Subcutaneous abdominal adipose tissue (tissue), 5 donors: ENCODE measurements around the gene MATCAP1.

Source experiments
- H3K27ac ChIP-seq: one replicate; pipeline ENCODE4 v1.7.0; 2013; ENCODE audit warnings: low read depth, mild to moderate bottlenecking, inconsistent platforms, low read length, moderate library complexity
- H3K27me3 ChIP-seq, 5 donors: one replicate each; pipeline ENCODE4 v1.7.0; 2013; ENCODE audit warnings: low read length in 5 of 5, inconsistent platforms in 1 of 5; ENCODE audit not compliant: control insufficient read depth in 5 of 5, insufficient read depth in 4 of 5
- H3K36me3 ChIP-seq, 5 donors: one replicate each; pipeline ENCODE4 v1.7.0; 2013; ENCODE audit warnings: low read length in 5 of 5; ENCODE audit not compliant: control insufficient read depth in 5 of 5, insufficient read depth in 5 of 5
- H3K4me1 ChIP-seq, 5 donors: one replicate each; pipeline ENCODE4 v1.7.0; 2013; ENCODE audit warnings: low read length in 5 of 5, mild to moderate bottlenecking in 3 of 5, moderate library complexity in 1 of 5; ENCODE audit not compliant: control insufficient read depth in 5 of 5, insufficient read depth in 5 of 5
- H3K4me3 ChIP-seq, 5 donors: one replicate each; pipeline ENCODE4 v1.7.0; 2013; ENCODE audit warnings: low read length in 5 of 5, low read depth in 1 of 5
- H3K9ac ChIP-seq, 5 donors: one replicate each; pipeline ENCODE4 v1.7.0; 2013; ENCODE audit warnings: low read length in 5 of 5, mild to moderate bottlenecking in 4 of 5, moderate library complexity in 3 of 5
- H3K9me3 ChIP-seq, 5 donors: one replicate each; pipeline ENCODE4 v1.7.0; 2013; ENCODE audit warnings: low read length in 5 of 5; ENCODE audit not compliant: control insufficient read depth in 5 of 5
- donor health status: healthy.
- donor health status: healthy.
- donor health status: healthy.
- donor health status: healthy.
- donor health status: healthy.

The MATCAP1 gene

DNA sequence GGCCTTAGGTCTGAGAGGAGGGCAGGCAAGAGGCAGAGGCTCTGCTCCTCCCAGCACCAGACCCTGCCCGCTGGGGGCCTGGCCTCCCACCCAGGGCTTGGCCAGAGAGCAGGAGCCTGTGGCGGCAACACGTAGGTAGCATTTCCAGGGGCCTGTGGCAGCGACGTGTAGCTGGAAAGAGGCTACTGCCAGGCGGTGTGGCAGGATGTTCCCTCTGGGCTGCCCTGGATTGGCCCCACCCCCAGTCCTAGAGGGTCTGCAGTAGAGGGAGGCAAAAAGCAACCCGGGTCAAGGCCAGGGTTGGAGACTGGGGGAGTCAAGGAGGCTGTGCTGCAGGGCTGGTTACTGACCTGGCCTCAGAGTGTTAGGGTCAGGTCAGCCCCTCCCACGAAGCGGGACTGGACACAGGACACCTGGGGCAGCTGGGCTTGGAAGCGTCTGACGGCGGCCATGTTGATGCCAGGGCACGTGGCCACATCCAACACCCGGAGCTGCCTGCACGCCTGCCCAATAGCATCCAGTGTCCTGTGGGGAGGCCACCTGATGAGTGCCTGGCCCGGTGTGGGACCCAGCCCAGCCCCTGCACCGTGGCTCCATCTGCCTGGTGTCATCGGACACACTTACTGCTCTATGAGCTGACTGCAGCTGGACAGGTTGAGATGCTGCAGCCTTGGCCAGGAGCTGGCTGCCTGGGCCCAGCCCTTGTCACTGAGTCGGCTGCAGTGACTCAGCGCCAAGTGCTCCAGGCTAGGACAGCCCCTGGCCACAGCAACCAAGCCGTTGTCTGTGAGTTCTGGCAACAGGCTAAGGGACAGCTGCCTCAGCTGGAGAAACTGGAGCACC, 23.7 kb upstream of the MATCAP1 start:
- Histone ChIP-seq H3K9ac (no peak overlapping the region), H3K36me3 (peaks cover 0 to 71% (median 33%) of the 10 kb centered on the region in 5 donors), H3K4me3 (no peak overlapping the region), H3K27ac (no peak overlapping the region), H3K27me3 (no peaks in the 10 kb centered on the region), H3K9me3 (no peaks in the 10 kb centered on the region), H3K4me1 (no peaks in the 10 kb centered on the region)

GRCh38 chr16:67206838-67207248, 23.1 kb upstream of the MATCAP1 start:
- no peak overlapping the region for H3K27ac ChIP-seq
- H3K9me3 ChIP-seq: no peaks in the 10 kb centered on the region
- no peaks in the 10 kb centered on the region for H3K27me3 ChIP-seq
- H3K36me3 ChIP-seq: peaks cover 0 to 77% (median 39%) of the 10 kb centered on the region in 5 donors
- H3K4me3 ChIP-seq: no peak overlapping the region
- no peak overlapping the region for H3K9ac ChIP-seq
- H3K4me1 ChIP-seq: no peaks in the 10 kb centered on the region

GRCh38 chr16:67206129-67206837, 22.5 kb upstream of the MATCAP1 start:
- Histone ChIP-seq H3K27ac (no peak overlapping the region), H3K27me3 (no peaks in the 10 kb centered on the region), H3K4me3 (no peak overlapping the region), H3K9me3 (no peaks in the 10 kb centered on the region), H3K9ac (no peak overlapping the region), H3K4me1 (no peaks in the 10 kb centered on the region), H3K36me3 (peaks cover 0 to 77% (median 43%) of the 10 kb centered on the region in 5 donors)

DNA sequence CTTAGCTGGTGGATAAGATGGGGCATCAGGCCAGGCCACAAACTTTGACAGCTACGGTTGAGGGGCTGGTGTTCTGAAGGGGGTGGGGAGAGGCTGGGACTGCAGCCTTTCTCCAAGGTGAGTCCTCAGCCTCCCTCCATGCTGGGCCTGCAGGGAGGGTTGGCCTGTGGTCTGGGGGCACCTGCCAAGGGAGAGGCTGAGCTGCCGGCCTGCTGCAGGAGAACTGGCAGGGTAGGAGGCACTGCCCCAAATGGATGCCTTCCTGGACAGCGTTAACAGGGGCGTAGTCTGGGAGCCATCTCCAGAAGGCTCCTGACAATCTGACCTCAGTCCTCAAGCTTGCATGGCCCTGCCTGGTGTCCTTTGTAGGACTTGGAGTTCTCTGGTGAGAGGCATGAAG, 20.3 kb upstream of the MATCAP1 start:
- Histone ChIP-seq H3K9ac (no peak overlapping the region), H3K4me1 (peaks cover 0 to 6% (median 4%) of the 10 kb centered on the region in 5 donors), H3K27ac (no peak overlapping the region), H3K9me3 (no peaks in the 10 kb centered on the region), H3K36me3 (peaks cover 0 to 68% (median 42%) of the 10 kb centered on the region in 5 donors), H3K4me3 (no peak overlapping the region), H3K27me3 (no peaks in the 10 kb centered on the region)

DNA sequence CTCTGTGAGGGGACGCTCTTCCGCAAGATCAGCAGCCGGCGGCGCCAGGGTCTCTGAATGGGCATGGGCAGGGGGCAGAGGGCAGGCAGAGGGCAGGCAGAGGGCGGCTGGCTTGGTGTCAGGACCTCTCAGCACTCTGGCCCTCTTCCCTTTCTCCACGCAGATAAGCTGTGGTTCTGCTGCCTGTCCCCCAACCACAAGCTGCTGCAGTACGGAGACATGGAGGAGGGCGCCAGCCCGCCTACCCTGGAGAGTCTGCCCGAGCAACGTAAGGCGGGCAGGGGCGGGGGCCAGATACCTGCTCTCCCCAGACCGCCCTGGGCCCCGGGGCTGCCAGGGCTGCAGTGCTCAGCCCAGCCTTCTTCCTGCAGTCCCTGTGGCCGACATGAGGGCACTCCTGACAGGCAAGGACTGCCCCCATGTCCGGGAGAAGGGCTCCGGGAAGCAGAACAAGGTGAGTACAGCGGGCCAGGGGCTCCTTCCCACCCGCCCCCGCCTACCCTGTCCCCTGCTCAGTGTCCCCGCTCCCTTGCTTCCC, 19.3 kb upstream of the MATCAP1 start:
- Histone ChIP-seq H3K9ac (no peak overlapping the region), H3K36me3 (peaks cover 0 to 71% (median 46%) of the 10 kb centered on the region in 5 donors), H3K27me3 (no peaks in the 10 kb centered on the region), H3K27ac (no peak overlapping the region), H3K4me1 (peaks cover 1 to 16% (median 15%) of the 10 kb centered on the region in 5 donors), H3K9me3 (no peaks in the 10 kb centered on the region), H3K4me3 (no peak overlapping the region)

DNA sequence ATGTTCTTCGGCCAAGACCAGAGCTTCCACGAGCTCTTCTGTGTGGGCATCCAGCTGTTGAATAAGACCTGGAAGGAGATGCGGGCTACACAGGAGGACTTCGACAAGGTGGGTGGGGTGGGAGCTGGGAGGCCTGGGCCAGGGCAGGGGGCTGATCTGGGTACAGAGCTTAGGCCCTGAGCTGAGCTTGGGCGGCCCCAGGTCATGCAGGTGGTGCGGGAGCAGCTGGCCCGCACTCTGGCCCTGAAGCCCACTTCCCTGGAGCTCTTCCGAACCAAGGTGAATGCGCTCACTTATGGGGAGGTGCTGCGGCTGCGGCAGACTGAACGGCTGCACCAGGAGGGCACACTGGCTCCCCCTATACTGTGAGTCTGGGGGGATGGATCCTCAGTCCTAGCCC, 18.7 kb upstream of the MATCAP1 start:
- H3K4me1 ChIP-seq: peaks cover 1 to 22% (median 20%) of the 10 kb centered on the region in 5 donors
- H3K9ac ChIP-seq: no peak overlapping the region
- H3K27me3 ChIP-seq: no peaks in the 10 kb centered on the region
- no peak overlapping the region for H3K4me3 ChIP-seq
- peaks cover 0 to 71% (median 52%) of the 10 kb centered on the region in 5 donors for H3K36me3 ChIP-seq
- no peak overlapping the region for H3K27ac ChIP-seq
- H3K9me3 ChIP-seq: no peaks in the 10 kb centered on the region

DNA sequence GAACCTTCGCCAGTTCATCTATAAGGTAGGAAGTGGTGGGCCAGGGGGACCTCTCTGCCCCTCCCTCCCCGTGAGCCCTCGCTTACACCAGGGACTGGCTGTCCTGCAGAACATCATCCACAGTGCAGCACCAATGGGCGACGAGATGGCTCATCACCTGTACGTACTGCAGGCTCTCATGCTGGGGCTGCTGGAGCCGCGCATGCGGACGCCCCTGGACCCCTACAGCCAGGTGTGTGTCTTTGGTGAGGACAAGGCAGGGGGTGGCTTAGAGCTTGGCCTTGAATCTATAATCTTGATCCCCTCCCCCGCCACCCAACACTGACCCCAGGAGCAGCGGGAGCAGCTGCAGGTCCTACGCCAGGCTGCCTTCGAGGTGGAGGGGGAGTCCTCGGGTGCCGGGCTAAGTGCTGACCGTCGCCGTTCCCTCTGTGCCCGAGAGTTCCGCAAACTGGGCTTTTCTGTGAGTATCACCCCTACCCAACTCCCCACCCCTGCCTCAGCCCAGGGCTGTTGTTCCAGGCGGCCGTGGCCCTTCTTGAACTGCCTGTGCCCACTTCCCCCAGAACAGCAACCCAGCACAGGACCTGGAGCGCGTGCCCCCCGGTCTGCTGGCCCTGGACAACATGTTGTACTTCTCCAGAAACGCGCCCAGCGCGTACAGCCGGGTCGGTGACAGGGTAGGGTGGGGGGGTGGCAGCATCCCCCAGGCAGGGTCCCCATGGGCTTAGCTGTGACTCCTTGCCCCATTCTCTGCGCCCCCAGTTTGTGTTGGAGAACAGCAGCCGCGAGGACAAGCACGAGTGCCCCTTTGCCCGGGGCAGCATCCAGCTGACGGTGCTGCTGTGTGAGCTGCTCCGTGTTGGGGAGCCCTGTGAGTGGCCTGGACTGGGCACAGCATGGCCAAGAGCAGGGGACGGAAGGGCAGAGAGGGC, 17.9 kb upstream of the MATCAP1 start:
- Histone ChIP-seq H3K9me3 (no peaks in the 10 kb centered on the region), H3K4me1 (peaks cover 1 to 27% (median 25%) of the 10 kb centered on the region in 5 donors), H3K36me3 (peaks cover 0 to 71% (median 54%) of the 10 kb centered on the region in 5 donors)

GRCh38 chr16:67200491-67200890, 16.7 kb upstream of the MATCAP1 start:
- H3K36me3 ChIP-seq: peaks cover 0 to 72% (median 63%) of the 10 kb centered on the region in 5 donors
- no peaks in the 10 kb centered on the region for H3K27me3 ChIP-seq
- H3K4me3 ChIP-seq: no peak overlapping the region
- H3K9ac ChIP-seq: no peak overlapping the region
- no peak overlapping the region for H3K27ac ChIP-seq
- no peaks in the 10 kb centered on the region for H3K9me3 ChIP-seq
- peaks cover 1 to 27% (median 25%) of the 10 kb centered on the region in 5 donors for H3K4me1 ChIP-seq

More for the DNA sequence above, 17.9 kb upstream of the MATCAP1 start:
- Histone ChIP-seq H3K27me3 (no peaks in the 10 kb centered on the region), H3K9ac (no peak overlapping the region), H3K27ac (no peak overlapping the region), H3K4me3 (no peak overlapping the region)

GRCh38 chr16:67199808-67200198, 16.0 kb upstream of the MATCAP1 start:
- no peaks in the 10 kb centered on the region for H3K27me3 ChIP-seq
- peaks cover 1 to 27% (median 25%) of the 10 kb centered on the region in 5 donors for H3K4me1 ChIP-seq
- no peak overlapping the region for H3K9ac ChIP-seq
- H3K9me3 ChIP-seq: no peaks in the 10 kb centered on the region
- H3K36me3 ChIP-seq: peaks cover 0 to 79% (median 70%) of the 10 kb centered on the region in 5 donors
- H3K27ac ChIP-seq: no peak overlapping the region
- no peak overlapping the region for H3K4me3 ChIP-seq
